ENCODE results near the gene MTMR1. TPM values are rescaled to one million over a fixed set of nuclear protein-coding genes. Genes with fewer than 3 reads are reported as not detected.

The MTMR1 gene
- total RNA-seq, 1 experiment from 2014 or later: 23.6 TPM

GRCh38 chrX:150719621-150720020 lies 26.4 kb downstream of the MTMR1 start:
- ChIA-PET POLR2A (ENCODE audit: low non-redundant PET) (no interaction called here), CTCF (no interaction called here)
- Histone ChIP-seq H3K9me3 (ENCODE audit: low read depth, low read length, poor library complexity, severe bottlenecking) (no peaks in the 10 kb centered on the region), H3K27me3 (replicated peaks; ENCODE audit: insufficient read depth, low read depth, low read length, poor library complexity) (no peaks in the 10 kb centered on the region), H3K27ac (ENCODE audit: low read depth, low read length, poor library complexity, severe bottlenecking) (no peak overlapping the region), H3K4me1 (ENCODE audit: insufficient read depth, low read length, poor library complexity, severe bottlenecking) (no peaks in the 10 kb centered on the region), H3K4me3 (ENCODE audit: low read depth, low read length, poor library complexity, severe bottlenecking) (no peak overlapping the region), H3K36me3 (ENCODE audit: insufficient read depth, low read length, poor library complexity, severe bottlenecking) (no peaks in the 10 kb centered on the region)
- DNase-seq (ENCODE audit: low spot score): no peak
- no TSS peak for BruUV-seq (replicated peaks)
- intact Hi-C loops (cut with micrococcal nuclease; ENCODE audit: unreplicated experiment): no loop called here
- TF ChIP-seq CTCF (conservative IDR thresholded peaks at IDR 0.05; ENCODE audit: low read depth, low read length): no peak
- TF ChIP-seq EZH2 (IDR thresholded peaks at IDR 0.05; ENCODE audit: borderline replicate concordance, low read depth, low read length, poor library complexity, severe bottlenecking): no peak

- BruUV-seq (replicated peaks): no TSS peak
- ChIA-PET CTCF (no interaction called here), POLR2A (ENCODE audit: low non-redundant PET) (no interaction called here)
- no peak for DNase-seq (ENCODE audit: low spot score)
- H3K27ac ChIP-seq (ENCODE audit: low read depth, low read length, poor library complexity, severe bottlenecking): no peak overlapping the region
- no peaks in the 10 kb centered on the region for H3K27me3 ChIP-seq (replicated peaks; ENCODE audit: insufficient read depth, low read depth, low read length, poor library complexity)
- intact Hi-C loops (cut with micrococcal nuclease; ENCODE audit: unreplicated experiment): no loop called here
- H3K36me3 ChIP-seq (ENCODE audit: insufficient read depth, low read length, poor library complexity, severe bottlenecking): peaks cover 16% of the 10 kb centered on the region
- H3K4me1 ChIP-seq (ENCODE audit: insufficient read depth, low read length, poor library complexity, severe bottlenecking): no peaks in the 10 kb centered on the region
- no peak overlapping the region for H3K4me3 ChIP-seq (ENCODE audit: low read depth, low read length, poor library complexity, severe bottlenecking)
- no peak for TF ChIP-seq CTCF (conservative IDR thresholded peaks at IDR 0.05; ENCODE audit: low read depth, low read length)
- no peak for TF ChIP-seq EZH2 (IDR thresholded peaks at IDR 0.05; ENCODE audit: borderline replicate concordance, low read depth, low read length, poor library complexity, severe bottlenecking)
- H3K9me3 ChIP-seq (ENCODE audit: low read depth, low read length, poor library complexity, severe bottlenecking): no peaks in the 10 kb centered on the region
Observed at GRCh38 chrX:150729956-150730355, 36.8 kb downstream of the MTMR1 start.

- Histone ChIP-seq H3K36me3 (ENCODE audit: insufficient read depth, low read length, poor library complexity, severe bottlenecking) (peaks cover 16% of the 10 kb centered on the region), H3K4me3 (ENCODE audit: low read depth, low read length, poor library complexity, severe bottlenecking) (no peak overlapping the region), H3K27me3 (replicated peaks; ENCODE audit: insufficient read depth, low read depth, low read length, poor library complexity) (no peaks in the 10 kb centered on the region), H3K9me3 (ENCODE audit: low read depth, low read length, poor library complexity, severe bottlenecking) (no peaks in the 10 kb centered on the region), H3K27ac (ENCODE audit: low read depth, low read length, poor library complexity, severe bottlenecking) (no peak overlapping the region), H3K4me1 (ENCODE audit: insufficient read depth, low read length, poor library complexity, severe bottlenecking) (no peaks in the 10 kb centered on the region)
- intact Hi-C loops (cut with micrococcal nuclease; ENCODE audit: unreplicated experiment): no loop called here
- no peak for DNase-seq (ENCODE audit: low spot score)
- CTCF ChIA-PET: no interaction called here
- no TSS peak for BruUV-seq (replicated peaks)
- no peak for TF ChIP-seq EZH2 (IDR thresholded peaks at IDR 0.05; ENCODE audit: borderline replicate concordance, low read depth, low read length, poor library complexity, severe bottlenecking)
- TF ChIP-seq CTCF (conservative IDR thresholded peaks at IDR 0.05; ENCODE audit: low read depth, low read length): no peak
- POLR2A ChIA-PET (ENCODE audit: low non-redundant PET): no interaction called here
Observed at GRCh38 chrX:150730719-150731118, 37.5 kb downstream of the MTMR1 start.

Measured in A673 (cell line).